Bone marrow (tissue), 2 donors: Measurements from ENCODE around the gene EPHB1.

Experiments used
- DNase-seq, 2 donors: peaks; one replicate each; lab custom pipeline; 2025; lab: John Stamatoyannopoulos, UW

The EPHB1 gene

GRCh38 chr3:135161425-135161824 lies 366.4 kb downstream of the EPHB1 start:
- DNase-seq, result no peak

- no peak for DNase-seq
Observed at GRCh38 chr3:135163701-135164100, 368.6 kb downstream of the EPHB1 start.

DNA sequence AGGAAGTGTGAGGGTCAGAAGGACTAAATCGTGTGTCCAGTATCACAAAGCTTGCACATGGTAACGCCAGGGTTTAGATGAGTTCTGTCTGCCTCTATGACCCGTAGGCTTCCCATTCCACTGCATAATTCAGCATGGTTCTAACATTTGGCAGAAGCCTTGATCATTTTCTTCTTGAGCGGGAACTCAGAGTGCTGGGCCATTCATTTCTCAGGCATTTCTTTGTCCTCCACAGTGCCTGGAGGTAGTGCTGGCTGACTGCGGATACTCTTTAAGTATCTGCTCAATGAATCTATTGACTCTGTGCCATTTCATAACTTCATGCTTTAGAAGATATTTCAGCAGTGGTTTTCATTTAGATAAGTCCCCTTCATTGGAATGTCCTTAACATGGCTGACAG lies 370.2 kb downstream of the EPHB1 start:
- no peak for DNase-seq

DNA sequence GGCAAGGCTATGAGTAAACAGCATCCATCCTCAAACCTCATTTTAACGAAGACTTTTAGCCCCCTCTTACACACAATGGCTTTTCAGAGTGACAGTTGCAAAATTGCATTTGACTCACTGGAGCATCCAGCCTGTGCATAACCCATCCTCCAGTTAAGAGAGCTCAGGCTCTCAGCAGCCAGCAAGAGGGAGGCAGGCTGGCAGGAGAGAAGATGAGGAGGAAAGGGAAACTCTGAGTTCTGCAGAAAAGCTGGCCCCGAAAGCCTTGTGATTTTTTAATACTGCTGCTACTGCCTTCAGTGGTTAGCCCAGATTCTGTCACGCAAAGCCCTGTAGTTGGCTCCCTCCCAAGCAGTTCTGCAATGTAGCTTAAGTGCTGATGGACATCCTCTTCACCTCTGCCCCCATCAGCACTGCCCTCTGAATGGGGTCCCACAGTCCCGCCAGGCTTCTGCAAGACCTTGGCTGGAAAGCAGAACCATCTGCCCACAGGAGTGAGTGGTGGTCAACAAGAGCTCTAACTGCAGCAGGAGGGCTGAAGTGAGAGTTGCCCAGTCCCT lies 371.3 kb downstream of the EPHB1 start:
- DNase-seq, result no peak

DNA sequence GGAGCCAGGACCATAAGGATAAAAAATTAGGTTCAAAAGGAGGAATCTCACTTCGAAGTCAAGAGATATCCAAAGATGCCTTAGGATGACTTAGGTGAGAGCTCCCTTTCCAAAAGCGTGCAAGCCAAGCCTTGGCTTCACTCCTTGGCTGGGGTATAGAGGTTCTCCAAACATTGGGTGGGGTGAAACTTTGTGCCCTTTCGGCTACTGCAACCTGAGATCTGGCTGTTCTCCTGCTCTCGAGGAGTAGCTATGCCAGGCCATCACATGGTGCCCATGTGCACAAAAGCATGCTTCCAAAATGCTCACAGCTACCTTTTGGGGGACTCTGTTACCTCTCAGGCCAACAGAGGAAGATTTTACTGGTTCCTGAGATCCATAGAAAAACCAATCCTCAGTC lies 373.8 kb downstream of the EPHB1 start:
- DNase-seq, result no peak

- DNase-seq, result no peak
Observed at GRCh38 chr3:135169651-135170050, 374.6 kb downstream of the EPHB1 start.

DNA sequence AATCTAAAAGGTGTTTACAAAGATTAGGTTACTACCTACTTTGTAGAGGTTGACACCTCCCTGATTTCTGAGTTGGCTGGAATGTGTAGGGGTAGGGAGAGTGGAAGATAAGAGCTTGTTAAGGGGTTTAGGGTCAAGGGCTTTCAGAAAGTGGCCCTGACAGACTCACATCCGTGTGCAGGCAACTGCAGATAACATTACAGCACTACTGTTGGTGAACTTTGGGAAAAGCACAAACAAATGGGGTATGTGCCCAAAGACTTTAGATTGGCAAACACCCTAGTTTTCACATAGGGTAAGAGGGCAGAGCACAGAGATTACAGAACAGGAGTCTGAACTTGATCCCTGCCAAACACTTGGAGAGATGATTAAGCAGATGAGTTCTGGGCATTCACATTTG lies 375.7 kb downstream of the EPHB1 start:
- no peak for DNase-seq

DNA sequence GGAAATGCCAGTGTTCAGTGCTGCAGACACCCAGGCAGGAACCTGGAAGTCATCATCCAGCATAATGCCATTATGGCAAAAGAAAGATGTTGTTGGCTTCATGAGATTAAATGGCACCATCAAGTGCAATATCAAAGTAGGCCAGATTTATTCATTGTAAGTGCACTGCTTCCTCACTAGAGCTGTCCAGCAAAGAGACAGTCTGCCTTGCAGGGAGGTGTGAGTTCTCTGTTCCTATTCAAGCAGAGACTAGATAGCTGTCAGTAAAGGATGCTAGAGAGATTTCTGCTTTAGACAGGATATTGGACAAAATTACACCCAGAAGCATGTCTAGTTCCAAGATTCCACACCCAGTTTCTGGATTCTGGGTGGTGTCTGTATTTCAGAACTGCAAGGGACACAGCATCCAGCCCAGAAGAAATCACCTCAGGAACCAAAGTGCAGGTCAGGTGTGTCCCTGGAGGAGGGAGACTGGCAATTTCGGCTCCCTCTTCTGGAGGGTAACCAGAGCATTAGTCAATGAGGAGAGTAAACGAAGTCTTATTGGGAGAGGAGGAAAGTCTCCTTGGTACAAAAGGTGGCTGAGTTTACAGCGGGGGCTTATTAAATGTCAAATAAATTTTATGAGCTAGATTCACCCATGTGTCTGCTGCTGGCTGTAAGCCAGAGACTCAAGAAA lies 377.3 kb downstream of the EPHB1 start:
- DNase-seq, result no peak

DNA sequence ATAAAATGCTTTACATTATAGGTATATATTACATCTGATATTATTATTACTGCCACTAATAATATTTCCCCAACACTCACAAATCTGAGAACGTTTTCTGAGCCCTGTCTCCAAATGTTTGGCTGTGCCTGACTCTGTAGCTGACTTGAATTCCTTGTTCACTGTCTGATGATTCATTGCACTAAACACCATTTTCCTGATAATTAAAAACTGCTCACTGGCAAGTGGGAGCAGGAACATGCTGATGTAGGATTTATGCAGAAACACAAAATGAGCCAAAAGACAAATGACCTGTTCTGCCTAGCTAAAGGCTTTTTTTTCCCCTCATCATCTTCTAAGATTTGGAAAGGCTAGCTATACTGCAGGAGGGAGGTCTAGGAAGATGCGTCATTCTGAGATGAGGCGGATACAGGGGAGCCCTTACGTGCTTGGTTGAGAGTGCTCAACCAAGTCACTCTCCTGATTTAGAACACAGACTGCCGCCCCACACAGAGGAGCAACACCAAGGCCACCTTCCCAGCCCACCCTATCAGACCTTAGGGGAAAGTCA lies 380.7 kb downstream of the EPHB1 start:
- DNase-seq, result no peak

- DNase-seq, result no peak
Observed at GRCh38 chr3:135176881-135177280, 381.8 kb downstream of the EPHB1 start.

DNA sequence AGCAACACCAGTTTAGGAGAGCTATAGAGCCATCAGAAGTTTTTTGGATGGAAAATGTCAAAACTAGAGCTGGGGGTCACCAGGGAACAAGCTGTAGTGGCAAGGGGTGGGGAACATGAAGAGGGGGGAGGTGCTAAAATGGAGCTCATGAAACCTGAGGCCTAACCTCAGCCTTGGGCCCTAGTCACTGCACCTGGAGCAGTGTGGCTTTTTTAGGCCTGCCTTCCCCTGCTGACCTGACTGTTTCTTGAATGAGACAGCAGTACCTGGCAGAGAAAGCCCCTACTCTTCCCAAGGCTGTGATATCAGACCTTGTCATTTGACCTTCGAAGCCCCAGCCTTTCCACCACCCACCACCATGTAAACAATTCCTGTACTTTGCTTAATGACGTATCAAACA lies 383.5 kb downstream of the EPHB1 start:
- DNase-seq, result no peak

GRCh38 chr3:135181408-135181807 lies 386.3 kb downstream of the EPHB1 start:
- no peak for DNase-seq

DNA sequence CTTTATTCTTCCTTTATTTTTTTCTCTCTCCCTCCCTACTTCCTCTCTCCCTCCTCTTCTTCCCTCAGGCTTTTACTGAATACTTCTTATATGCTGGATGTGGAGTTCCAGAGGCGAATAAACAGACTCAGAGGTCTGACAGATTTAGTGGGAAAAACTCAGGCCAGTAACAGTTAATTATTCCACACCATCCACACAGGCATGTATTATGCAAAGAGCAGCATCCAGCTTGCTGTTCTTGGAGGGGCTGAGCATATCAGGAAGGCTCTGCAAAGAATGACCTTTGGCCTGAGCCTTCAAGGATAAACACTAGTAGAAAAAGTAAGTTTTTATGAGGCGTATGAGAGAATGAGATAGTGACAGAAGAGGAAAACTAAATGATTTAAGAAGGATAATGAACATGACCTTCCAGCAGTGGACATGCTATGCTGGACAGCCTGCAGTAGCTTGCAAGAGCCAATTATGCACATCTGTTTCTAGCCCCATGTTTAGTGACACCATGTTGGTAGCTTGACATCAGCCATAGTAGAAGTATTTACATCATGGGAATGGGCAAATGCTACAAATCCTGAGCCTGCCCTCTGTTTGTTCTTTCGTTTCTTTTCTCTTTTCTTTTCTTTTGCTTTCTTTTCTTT lies 387.4 kb downstream of the EPHB1 start:
- DNase-seq, result no peak

- no peak for DNase-seq
Observed at GRCh38 chr3:135190658-135191057, 395.6 kb downstream of the EPHB1 start.

DNA sequence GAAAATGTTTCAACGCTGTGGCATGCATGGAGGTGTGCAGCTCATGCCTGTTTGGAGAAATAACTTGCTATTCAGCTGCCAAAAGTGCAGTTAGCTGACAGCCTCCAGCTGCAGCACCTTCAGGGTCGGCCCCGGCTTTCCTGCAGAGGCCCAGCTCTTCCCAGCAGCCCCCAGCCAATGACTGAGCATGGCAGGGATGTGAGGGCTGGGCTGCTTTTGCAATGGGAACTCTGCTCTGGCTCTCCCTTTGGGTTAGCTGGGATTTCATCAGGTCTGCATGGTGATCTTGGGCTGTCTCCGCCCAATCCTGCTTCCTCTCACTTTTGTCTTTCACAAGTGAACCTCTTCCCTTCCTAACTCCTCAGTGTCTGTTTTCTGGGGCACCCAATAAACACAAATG lies 396.6 kb downstream of the EPHB1 start:
- no peak for DNase-seq

- DNase-seq, result no peak
Observed at GRCh38 chr3:135192929-135193328, 397.9 kb downstream of the EPHB1 start.

DNA sequence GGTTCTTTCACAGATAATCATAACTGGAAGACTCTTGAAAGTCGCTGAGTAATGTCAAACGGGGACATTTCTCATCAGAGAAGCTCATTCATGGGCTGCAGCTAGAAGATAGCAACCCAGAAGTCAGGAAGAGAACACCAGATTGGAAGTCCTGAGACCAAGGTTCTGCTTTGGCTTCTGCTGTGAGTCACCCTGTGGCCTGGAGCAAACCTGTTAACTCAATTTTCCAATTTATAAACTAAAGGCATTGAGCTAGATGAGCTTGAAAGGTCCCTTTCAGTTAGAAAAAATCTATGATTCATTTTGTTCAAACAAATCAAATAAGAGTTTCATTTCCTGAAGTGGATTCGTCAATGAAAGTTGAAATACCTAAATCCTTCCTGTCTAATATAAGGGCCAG lies 402.2 kb downstream of the EPHB1 start:
- DNase-seq, result no peak

GRCh38 chr3:135197856-135198255 lies 402.8 kb downstream of the EPHB1 start:
- no peak for DNase-seq

DNA sequence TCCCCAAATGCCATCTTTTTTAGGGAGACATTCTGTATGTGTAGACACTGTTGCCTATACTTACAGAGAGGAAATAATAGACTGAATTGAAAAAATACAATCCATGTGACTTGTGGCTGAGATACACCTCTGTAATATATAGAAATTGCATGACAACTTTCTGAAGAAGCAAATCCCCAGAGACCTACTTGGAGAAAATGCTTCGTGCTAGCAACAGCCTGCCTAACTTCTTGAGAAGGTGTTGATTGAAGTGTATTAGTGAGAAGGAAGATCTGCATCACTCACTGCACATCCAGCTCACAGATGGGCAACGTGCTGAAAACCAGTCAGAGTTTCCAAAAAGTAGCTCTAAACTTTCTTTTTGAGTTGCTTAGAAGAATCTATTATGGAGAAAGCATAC lies 404.1 kb downstream of the EPHB1 start:
- no peak for DNase-seq

- no peak for DNase-seq
Observed at GRCh38 chr3:135203026-135203425, 408.0 kb downstream of the EPHB1 start.

DNA sequence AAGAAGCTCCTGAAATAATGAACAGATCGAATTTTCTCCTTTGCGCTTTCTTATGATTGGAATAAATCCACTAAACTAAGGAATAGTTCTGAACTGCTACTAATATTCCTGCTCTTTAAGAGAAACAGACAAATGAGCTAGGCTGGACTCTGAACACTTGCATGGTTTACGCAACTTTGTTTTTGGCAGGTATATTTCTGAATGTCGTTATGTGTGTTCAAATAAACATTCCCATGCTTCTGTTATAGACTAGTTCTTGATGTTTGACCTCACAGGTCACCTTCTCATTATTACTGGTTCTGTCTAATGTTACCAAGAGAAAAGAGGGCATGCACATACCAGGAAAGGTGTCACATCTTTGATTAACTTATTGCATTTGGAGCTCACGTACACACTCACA lies 418.2 kb downstream of the EPHB1 start:
- no peak for DNase-seq

- no peak for DNase-seq
Observed at GRCh38 chr3:135213822-135214221, 418.8 kb downstream of the EPHB1 start.

GRCh38 chr3:135214400-135214799 lies 419.3 kb downstream of the EPHB1 start:
- no peak for DNase-seq
